ENCODE measurements around the gene FRMPD1. TPM values are rescaled to one million over a fixed set of nuclear protein-coding genes. Genes with fewer than 3 reads are reported as not detected.
A peak's percentile ranks its signal among the peaks of the same experiment; 100 is the strongest.
"Not testable (repeated sequence)": the region's sequence is repeated elsewhere in the genome, so short reads cannot be mapped to it uniquely, and the experiment has no call there.

Gene FRMPD1
- total RNA-seq, 2 donors from 2014 or later: 0.06 TPM; not detected in 1

GRCh38 chr9:37715991-37716505 lies 65.3 kb downstream of the FRMPD1 start:
- ATAC-seq (no peak), DNase-seq (no peak)
- intact Hi-C loops (cut with DNase I, micrococcal nuclease): no loop called here

GRCh38 chr9:37719526-37719925 lies 68.8 kb downstream of the FRMPD1 start:
- intact Hi-C loops (cut with DNase I, micrococcal nuclease): no loop called here
- no peak for ATAC-seq
- DNase-seq: no peak

GRCh38 chr9:37727013-37727412 lies 76.3 kb downstream of the FRMPD1 start:
- intact Hi-C loops (cut with DNase I, micrococcal nuclease): no loop called here
- DNase-seq (no peak), ATAC-seq (no peak)

GRCh38 chr9:37729499-37729898 lies 78.7 kb downstream of the FRMPD1 start:
- no peak for ATAC-seq
- intact Hi-C loops (cut with DNase I, micrococcal nuclease): no loop called here
- DNase-seq: no peak

GRCh38 chr9:37730256-37730655 lies 79.5 kb downstream of the FRMPD1 start:
- DNase-seq: no peak
- ATAC-seq: no peak
- intact Hi-C loops (cut with DNase I, micrococcal nuclease): no loop called here

- ATAC-seq (no peak), DNase-seq (no peak)
- intact Hi-C loops (cut with DNase I, micrococcal nuclease): no loop called here
Observed at GRCh38 chr9:37730839-37731238, 80.1 kb downstream of the FRMPD1 start.

- DNase-seq (no peak), ATAC-seq (no peak)
- intact Hi-C loops (cut with DNase I, micrococcal nuclease): no loop called here
Observed at GRCh38 chr9:37732086-37732741, 81.5 kb downstream of the FRMPD1 start.

GRCh38 chr9:37732952-37733351 lies 82.2 kb downstream of the FRMPD1 start:
- intact Hi-C loops (cut with DNase I, micrococcal nuclease): no loop called here
- DNase-seq (no peak), ATAC-seq (no peak)

- ATAC-seq (no peak), DNase-seq (no peak)
- intact Hi-C loops (cut with DNase I, micrococcal nuclease): no loop called here
Observed at GRCh38 chr9:37739222-37739621, 88.5 kb downstream of the FRMPD1 start.

- intact Hi-C loops (cut with DNase I, micrococcal nuclease): no loop called here
- ATAC-seq (no peak), DNase-seq (no peak)
Observed at GRCh38 chr9:37740128-37740527, 89.4 kb downstream of the FRMPD1 start.

GRCh38 chr9:37740631-37741328 lies 90.0 kb downstream of the FRMPD1 start:
- ATAC-seq (no peak), DNase-seq (no peak)
- intact Hi-C loops (cut with DNase I, micrococcal nuclease): no loop called here

- DNase-seq (no peak), ATAC-seq (no peak)
- intact Hi-C loops (cut with DNase I, micrococcal nuclease): no loop called here
Observed at GRCh38 chr9:37745970-37746369, 95.2 kb downstream of the FRMPD1 start.

GRCh38 chr9:37746448-37747270 lies 95.9 kb downstream of the FRMPD1 start:
- no peak for DNase-seq
- no peak for ATAC-seq
- intact Hi-C loops (cut with DNase I, micrococcal nuclease): no loop called here

GRCh38 chr9:37747271-37747753 lies 96.6 kb downstream of the FRMPD1 start:
- ATAC-seq (peak; percentile 89), DNase-seq (peak in 1 of 2 donors; percentile 57)
- intact Hi-C loops (cut with DNase I, micrococcal nuclease): no loop called here

- DNase-seq: no peak
- no peak for ATAC-seq
- intact Hi-C loops (cut with DNase I, micrococcal nuclease): no loop called here
Observed at GRCh38 chr9:37749129-37749528, 98.4 kb downstream of the FRMPD1 start.

GRCh38 chr9:37751186-37751585 lies 100.4 kb downstream of the FRMPD1 start:
- DNase-seq: no peak
- intact Hi-C loops (cut with DNase I, micrococcal nuclease): loop anchor here in 1 of 2 donors (10.0 kb wide), 1 partner anchor 196 kb away; no protein-coding TSS in a partner anchor
- ATAC-seq: no peak

- ATAC-seq, DNase-seq: not testable (repeated sequence)
- intact Hi-C loops (cut with DNase I, micrococcal nuclease): loop anchor here in 1 of 2 donors (10.0 kb wide), 1 partner anchor 197 kb away; no protein-coding TSS in a partner anchor
Observed at GRCh38 chr9:37751704-37752103, 101.0 kb downstream of the FRMPD1 start.

- intact Hi-C loops (cut with DNase I, micrococcal nuclease): loop anchor here in 1 of 2 donors (10.0 kb wide), 1 partner anchor 197 kb away; no protein-coding TSS in a partner anchor
- DNase-seq, ATAC-seq: not testable (repeated sequence)
Observed at GRCh38 chr9:37752112-37752511, 101.4 kb downstream of the FRMPD1 start.

Data from left colon (tissue), 2 donors.